GM12878 (cell line): Measurements from ENCODE around the gene VSIG10. TPM values are rescaled to one million over a fixed set of nuclear protein-coding genes. Genes with fewer than 3 reads are reported as not detected.

Experiments
- BMI1 ChIP-seq: fragments of 450-650 bp; IDR thresholded peaks from 2 replicates; pipeline ENCODE4 v1.6.1; 2016; ENCODE audit warnings: mild to moderate bottlenecking, moderate library complexity, borderline replicate concordance
- CBX3 ChIP-seq: fragments of 200-600 bp; sonication (generic); IDR thresholded peaks from 2 replicates; pipeline ENCODE4 v1.6.1; 2016; ENCODE audit warnings: low read depth, borderline replicate concordance
- ETV6 ChIP-seq, 2 experiments: fragments of 450-650 bp in 1 of 2; IDR thresholded peaks in 1 of 2; conservative IDR thresholded peaks in 1 of 2; 2 replicates each; pipeline ENCODE4 v1.6.1; 2014; ENCODE audit warnings: antibody characterized with exemption in 1 of 2, borderline replicate concordance in 1 of 2, low read depth in 1 of 2, mild to moderate bottlenecking in 1 of 2, moderate library complexity in 1 of 2
- NFXL1 ChIP-seq: fragments of 450-650 bp; IDR thresholded peaks from 2 replicates; pipeline ENCODE4 v1.6.1; 2017; ENCODE audit warnings: antibody characterized with exemption, mild to moderate bottlenecking, borderline replicate concordance
- NFYB ChIP-seq: IDR thresholded peaks from 2 replicates; pipeline ENCODE4 v1.6.1; 2011; ENCODE audit warnings: low read depth, mild to moderate bottlenecking, low read length, improper control_type of control experiment, moderate library complexity; ENCODE audit not compliant: insufficient read depth
- RAD21 ChIP-seq: IDR thresholded peaks from 2 replicates; pipeline ENCODE4 v1.6.1; 2011; ENCODE audit warnings: mild to moderate bottlenecking, low read depth, low read length, moderate library complexity; ENCODE audit not compliant: insufficient read depth
- SP1 ChIP-seq: IDR thresholded peaks from one replicate; pipeline ENCODE4 v1.6.1; 2011; ENCODE audit warnings: low read depth, low read length
- TAF1 ChIP-seq: IDR thresholded peaks from 2 replicates; pipeline ENCODE4 v1.6.1; 2011; ENCODE audit warnings: mild to moderate bottlenecking, low read depth, low read length, borderline replicate concordance
- TARDBP ChIP-seq: IDR thresholded peaks from 2 replicates; pipeline ENCODE4 v1.6.1; 2016; ENCODE audit warnings: borderline replicate concordance
- TCF12 ChIP-seq: IDR thresholded peaks from 2 replicates; pipeline ENCODE4 v1.6.1; 2011; ENCODE audit warnings: low read depth, mild to moderate bottlenecking, low read length
- polyA plus RNA-seq, 11 experiments: library from polyadenylated mRNA; depleted of rRNA in 4 of 11; unstranded in 6 of 11; stranded (reverse) in 5 of 11; fragments of >200 nt; fragmentation: Nextera tagmentation in 4 of 11; fragmentation: Illumina TruSeq in 1 of 11; extraction: Ambion mirVana in 4 of 11; extraction: Trizol in 1 of 11; gene quantifications; 1 replicate in 1 of 11; 2 replicates in 10 of 11; pipeline versions ENCODE4 v1.2.1 to v1.2.3, GENCODE V29; 2011 to 2016; ENCODE audit warnings: inconsistent platforms in 2 of 11, missing spikeins in 2 of 11, low read depth in 1 of 11
- total RNA-seq, 4 experiments: library from RNA; depleted of rRNA in 3 of 4; stranded (reverse); fragments of >200 nt in 3 of 4; fragmentation: Illumina TruSeq in 1 of 4; extraction: Trizol in 1 of 4; gene quantifications; 2 replicates each; pipeline versions ENCODE4 v1.2.1 to v1.2.3, GENCODE V29; 2013 to 2021
- TF ChIP-seq, protein P1 (sequence below): IDR thresholded peaks from 2 replicates; pipeline ENCODE4 v1.6.1; 2012; ENCODE audit warnings: mild to moderate bottlenecking, low read depth, low read length
- TF ChIP-seq, protein P2 (sequence below): IDR thresholded peaks from 2 replicates; pipeline ENCODE4 v1.6.1; 2012; ENCODE audit warnings: low read length, inconsistent platforms
- TF ChIP-seq, protein P3 (sequence below): IDR thresholded peaks from 2 replicates; pipeline ENCODE4 v1.6.1; 2011; ENCODE audit warnings: borderline replicate concordance, low read depth, mild to moderate bottlenecking, moderate library complexity, mixed read lengths, low read length; ENCODE audit not compliant: insufficient read depth; ENCODE audit errors: extremely low read length
- TF ChIP-seq, protein P4 (sequence below): fragments of 450-650 bp; IDR thresholded peaks from 2 replicates; pipeline ENCODE4 v1.6.1; 2016; ENCODE audit warnings: mild to moderate bottlenecking
- TF ChIP-seq, protein P5 (sequence below): IDR thresholded peaks from 2 replicates; pipeline ENCODE4 v1.6.1; 2011; ENCODE audit warnings: low read depth, mild to moderate bottlenecking, low read length, moderate library complexity, borderline replicate concordance; ENCODE audit errors: extremely low read depth
- TF ChIP-seq, protein P6 (sequence below): fragments of 450-650 bp; IDR thresholded peaks from 2 replicates; pipeline ENCODE4 v1.6.1; 2017; ENCODE audit warnings: mild to moderate bottlenecking, moderate library complexity

VSIG10 gene
- total and polyA plus RNA-seq, 10 of the 15 experiments (the other 5 are each of a cell fraction or from before 2014, with no cell fraction given): 3.4 to 10.2 (median 5.8) TPM

DNA sequence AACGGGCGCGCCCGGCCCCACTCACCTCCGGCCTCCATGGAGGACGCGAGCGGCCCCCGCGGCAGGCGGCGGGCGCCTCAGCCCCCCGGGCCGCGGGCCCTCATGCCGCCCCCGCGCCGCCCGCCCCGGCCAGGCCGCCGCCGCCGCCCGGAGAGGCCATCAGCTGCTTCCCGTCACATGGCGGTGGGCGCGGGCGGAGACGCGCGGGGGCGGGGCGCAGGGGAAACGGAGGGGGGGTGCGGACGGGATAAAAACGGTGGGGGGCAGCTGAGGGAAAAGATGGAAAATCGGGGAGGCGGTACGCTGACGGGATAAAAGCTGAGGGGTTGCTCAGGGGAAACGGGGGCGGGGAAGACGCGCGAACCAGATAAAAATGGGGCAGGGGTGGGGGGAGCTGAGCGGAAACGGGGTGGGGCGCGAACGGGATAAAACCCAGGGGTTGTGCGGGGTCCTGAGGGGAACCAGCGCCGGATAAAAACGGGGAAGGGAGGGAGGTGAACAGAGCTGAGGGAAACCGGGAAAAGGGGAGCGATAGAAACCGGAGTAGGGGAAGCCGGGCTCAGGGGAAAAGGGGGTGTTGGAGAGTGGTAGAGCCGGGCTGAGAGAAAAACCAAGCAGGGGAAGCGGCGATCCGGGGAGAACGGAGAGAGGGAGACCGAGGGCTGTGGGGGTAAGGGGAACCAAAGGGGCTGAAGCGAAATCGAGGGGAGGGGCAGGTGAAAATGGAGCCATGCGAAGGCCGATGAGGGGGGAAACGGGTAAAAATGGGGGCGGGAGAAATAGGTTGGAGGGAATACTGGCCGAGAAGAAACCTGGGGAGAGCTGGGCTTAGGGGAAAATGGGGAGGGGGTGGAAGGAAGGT lies 42.6 kb downstream of the VSIG10 start, which contains the start of gene WSB2 (continued):
- TF ChIP-seq, protein P1, sequence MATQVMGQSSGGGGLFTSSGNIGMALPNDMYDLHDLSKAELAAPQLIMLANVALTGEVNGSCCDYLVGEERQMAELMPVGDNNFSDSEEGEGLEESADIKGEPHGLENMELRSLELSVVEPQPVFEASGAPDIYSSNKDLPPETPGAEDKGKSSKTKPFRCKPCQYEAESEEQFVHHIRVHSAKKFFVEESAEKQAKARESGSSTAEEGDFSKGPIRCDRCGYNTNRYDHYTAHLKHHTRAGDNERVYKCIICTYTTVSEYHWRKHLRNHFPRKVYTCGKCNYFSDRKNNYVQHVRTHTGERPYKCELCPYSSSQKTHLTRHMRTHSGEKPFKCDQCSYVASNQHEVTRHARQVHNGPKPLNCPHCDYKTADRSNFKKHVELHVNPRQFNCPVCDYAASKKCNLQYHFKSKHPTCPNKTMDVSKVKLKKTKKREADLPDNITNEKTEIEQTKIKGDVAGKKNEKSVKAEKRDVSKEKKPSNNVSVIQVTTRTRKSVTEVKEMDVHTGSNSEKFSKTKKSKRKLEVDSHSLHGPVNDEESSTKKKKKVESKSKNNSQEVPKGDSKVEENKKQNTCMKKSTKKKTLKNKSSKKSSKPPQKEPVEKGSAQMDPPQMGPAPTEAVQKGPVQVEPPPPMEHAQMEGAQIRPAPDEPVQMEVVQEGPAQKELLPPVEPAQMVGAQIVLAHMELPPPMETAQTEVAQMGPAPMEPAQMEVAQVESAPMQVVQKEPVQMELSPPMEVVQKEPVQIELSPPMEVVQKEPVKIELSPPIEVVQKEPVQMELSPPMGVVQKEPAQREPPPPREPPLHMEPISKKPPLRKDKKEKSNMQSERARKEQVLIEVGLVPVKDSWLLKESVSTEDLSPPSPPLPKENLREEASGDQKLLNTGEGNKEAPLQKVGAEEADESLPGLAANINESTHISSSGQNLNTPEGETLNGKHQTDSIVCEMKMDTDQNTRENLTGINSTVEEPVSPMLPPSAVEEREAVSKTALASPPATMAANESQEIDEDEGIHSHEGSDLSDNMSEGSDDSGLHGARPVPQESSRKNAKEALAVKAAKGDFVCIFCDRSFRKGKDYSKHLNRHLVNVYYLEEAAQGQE: no peak
- no peak for TF ChIP-seq BMI1
- TF ChIP-seq, protein P2, sequence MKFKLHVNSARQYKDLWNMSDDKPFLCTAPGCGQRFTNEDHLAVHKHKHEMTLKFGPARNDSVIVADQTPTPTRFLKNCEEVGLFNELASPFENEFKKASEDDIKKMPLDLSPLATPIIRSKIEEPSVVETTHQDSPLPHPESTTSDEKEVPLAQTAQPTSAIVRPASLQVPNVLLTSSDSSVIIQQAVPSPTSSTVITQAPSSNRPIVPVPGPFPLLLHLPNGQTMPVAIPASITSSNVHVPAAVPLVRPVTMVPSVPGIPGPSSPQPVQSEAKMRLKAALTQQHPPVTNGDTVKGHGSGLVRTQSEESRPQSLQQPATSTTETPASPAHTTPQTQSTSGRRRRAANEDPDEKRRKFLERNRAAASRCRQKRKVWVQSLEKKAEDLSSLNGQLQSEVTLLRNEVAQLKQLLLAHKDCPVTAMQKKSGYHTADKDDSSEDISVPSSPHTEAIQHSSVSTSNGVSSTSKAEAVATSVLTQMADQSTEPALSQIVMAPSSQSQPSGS: no peak
- TF ChIP-seq NFYB: no peak
- no peak for TF ChIP-seq SP1
- TF ChIP-seq, protein P3, sequence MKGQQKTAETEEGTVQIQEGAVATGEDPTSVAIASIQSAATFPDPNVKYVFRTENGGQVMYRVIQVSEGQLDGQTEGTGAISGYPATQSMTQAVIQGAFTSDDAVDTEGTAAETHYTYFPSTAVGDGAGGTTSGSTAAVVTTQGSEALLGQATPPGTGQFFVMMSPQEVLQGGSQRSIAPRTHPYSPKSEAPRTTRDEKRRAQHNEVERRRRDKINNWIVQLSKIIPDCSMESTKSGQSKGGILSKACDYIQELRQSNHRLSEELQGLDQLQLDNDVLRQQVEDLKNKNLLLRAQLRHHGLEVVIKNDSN: peak; percentile 76
- TF ChIP-seq NFXL1: no peak
- TF ChIP-seq, protein P4, sequence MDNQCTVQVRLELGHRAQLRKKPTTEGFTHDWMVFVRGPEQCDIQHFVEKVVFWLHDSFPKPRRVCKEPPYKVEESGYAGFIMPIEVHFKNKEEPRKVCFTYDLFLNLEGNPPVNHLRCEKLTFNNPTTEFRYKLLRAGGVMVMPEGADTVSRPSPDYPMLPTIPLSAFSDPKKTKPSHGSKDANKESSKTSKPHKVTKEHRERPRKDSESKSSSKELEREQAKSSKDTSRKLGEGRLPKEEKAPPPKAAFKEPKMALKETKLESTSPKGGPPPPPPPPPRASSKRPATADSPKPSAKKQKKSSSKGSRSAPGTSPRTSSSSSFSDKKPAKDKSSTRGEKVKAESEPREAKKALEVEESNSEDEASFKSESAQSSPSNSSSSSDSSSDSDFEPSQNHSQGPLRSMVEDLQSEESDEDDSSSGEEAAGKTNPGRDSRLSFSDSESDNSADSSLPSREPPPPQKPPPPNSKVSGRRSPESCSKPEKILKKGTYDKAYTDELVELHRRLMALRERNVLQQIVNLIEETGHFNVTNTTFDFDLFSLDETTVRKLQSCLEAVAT: peak; percentile 77
- no peak for TF ChIP-seq TCF12
- TF ChIP-seq, protein P5, sequence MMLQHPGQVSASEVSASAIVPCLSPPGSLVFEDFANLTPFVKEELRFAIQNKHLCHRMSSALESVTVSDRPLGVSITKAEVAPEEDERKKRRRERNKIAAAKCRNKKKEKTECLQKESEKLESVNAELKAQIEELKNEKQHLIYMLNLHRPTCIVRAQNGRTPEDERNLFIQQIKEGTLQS: no peak
- TF ChIP-seq, protein P6, sequence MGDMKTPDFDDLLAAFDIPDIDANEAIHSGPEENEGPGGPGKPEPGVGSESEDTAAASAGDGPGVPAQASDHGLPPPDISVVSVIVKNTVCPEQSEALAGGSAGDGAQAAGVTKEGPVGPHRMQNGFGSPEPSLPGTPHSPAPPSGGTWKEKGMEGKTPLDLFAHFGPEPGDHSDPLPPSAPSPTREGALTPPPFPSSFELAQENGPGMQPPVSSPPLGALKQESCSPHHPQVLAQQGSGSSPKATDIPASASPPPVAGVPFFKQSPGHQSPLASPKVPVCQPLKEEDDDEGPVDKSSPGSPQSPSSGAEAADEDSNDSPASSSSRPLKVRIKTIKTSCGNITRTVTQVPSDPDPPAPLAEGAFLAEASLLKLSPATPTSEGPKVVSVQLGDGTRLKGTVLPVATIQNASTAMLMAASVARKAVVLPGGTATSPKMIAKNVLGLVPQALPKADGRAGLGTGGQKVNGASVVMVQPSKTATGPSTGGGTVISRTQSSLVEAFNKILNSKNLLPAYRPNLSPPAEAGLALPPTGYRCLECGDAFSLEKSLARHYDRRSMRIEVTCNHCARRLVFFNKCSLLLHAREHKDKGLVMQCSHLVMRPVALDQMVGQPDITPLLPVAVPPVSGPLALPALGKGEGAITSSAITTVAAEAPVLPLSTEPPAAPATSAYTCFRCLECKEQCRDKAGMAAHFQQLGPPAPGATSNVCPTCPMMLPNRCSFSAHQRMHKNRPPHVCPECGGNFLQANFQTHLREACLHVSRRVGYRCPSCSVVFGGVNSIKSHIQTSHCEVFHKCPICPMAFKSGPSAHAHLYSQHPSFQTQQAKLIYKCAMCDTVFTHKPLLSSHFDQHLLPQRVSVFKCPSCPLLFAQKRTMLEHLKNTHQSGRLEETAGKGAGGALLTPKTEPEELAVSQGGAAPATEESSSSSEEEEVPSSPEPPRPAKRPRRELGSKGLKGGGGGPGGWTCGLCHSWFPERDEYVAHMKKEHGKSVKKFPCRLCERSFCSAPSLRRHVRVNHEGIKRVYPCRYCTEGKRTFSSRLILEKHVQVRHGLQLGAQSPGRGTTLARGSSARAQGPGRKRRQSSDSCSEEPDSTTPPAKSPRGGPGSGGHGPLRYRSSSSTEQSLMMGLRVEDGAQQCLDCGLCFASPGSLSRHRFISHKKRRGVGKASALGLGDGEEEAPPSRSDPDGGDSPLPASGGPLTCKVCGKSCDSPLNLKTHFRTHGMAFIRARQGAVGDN: no peak
- TF ChIP-seq RAD21: no peak
- TF ChIP-seq CBX3: no peak
- TF ChIP-seq TARDBP: no peak
- no peak for TF ChIP-seq TAF1
- TF ChIP-seq ETV6 (conservative IDR thresholded peaks at IDR 0.05 in 1 of 2, IDR thresholded peaks at IDR 0.05 in 1 of 2; ENCODE audit: borderline replicate concordance in 1 of 2, low read depth in 1 of 2): no peak
